ENCODE data around the gene UPF1. TPM values are rescaled to one million over a fixed set of nuclear protein-coding genes. Genes with fewer than 3 reads are reported as not detected.

Gene UPF1
- polyA plus RNA-seq, 3 donors: 2.6 to 43.7 (median 3.2) TPM

DNA sequence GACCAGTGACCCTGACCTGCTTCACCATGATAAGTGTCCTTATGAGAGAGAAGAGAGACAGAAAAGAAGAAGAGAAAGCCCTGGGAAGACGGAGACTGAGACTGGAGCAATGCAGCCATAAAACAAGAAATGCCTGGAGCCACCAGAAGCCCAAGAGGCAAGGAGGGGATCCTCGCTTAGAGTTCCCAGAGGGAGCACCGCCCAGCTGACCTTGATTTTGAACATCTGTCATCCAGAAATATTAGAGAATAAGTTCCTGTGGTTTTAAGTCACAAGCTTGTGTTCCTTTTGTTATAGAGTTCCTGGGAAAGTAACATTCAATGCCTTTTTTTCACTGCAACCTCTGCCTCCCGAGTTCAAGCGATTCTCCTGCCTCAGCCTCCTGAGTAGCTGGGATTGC lies 44.0 kb downstream of the UPF1 start:
- 84% methylated on average over 3 of the region's 5 CpGs for WGBS (ENCODE audit: insufficient coverage)
- H3K79me2 ChIP-seq (ENCODE audit: insufficient read depth, low read length): no peaks in the 10 kb centered on the region
- Mint-ChIP-seq H3K27me3 (ENCODE audit: low read depth in 3 of 3) (peaks cover 11 to 21% (median 13%) of the 10 kb centered on the region in 3 donors), H3K36me3 (peaks cover 0 to 2% of the 10 kb centered on the region in 2 donors), H3K27ac (peak overlapping the region in 1 of 7 donors; percentile 16), H3K4me3 (no peak overlapping the region), H3K9me3 (peaks cover 1 to 8% (median 5%) of the 10 kb centered on the region in 7 donors), H3K4me1 (peaks cover 4% of the 10 kb centered on the region)
- DNase-seq: no peak
- no peaks in the 10 kb centered on the region for H4K20me1 ChIP-seq (ENCODE audit: insufficient read depth, low read length)
- intact Hi-C loops (cut with micrococcal nuclease): no loop called here
- H3K4me1 ChIP-seq (ENCODE audit: control insufficient read depth in 1 of 2, insufficient read depth in 2 of 2, low read length in 2 of 2): peaks cover 0 to under 1% of the 10 kb centered on the region in 2 donors
- H3K9me3 ChIP-seq (replicated peaks in 1 of 2; ENCODE audit: control insufficient read depth in 1 of 2, insufficient read depth in 1 of 2, low read length in 2 of 2): no peaks in the 10 kb centered on the region
- no peak overlapping the region for H3K27ac ChIP-seq (ENCODE audit: low read depth in 1 of 2, low read length in 2 of 2)
- H3K9ac ChIP-seq (ENCODE audit: insufficient read depth, low read length, poor library complexity, severe bottlenecking): no peak overlapping the region
- no peak overlapping the region for H3K4me2 ChIP-seq (replicated peaks; ENCODE audit: extremely low read depth, low read length, poor library complexity, severe bottlenecking)
- no peak overlapping the region for H2AFZ ChIP-seq (ENCODE audit: insufficient read depth, low read depth, low read length, poor library complexity, severe bottlenecking)
- no peak overlapping the region for H3K4me3 ChIP-seq (replicated peaks in 1 of 3; ENCODE audit: low read depth in 2 of 3, low read length in 3 of 3)
- no peak for TF ChIP-seq CTCF (IDR thresholded peaks at IDR 0.05)
- H3K27me3 ChIP-seq (ENCODE audit: control insufficient read depth in 2 of 2, insufficient read depth in 2 of 2, low read length in 2 of 2): peaks cover 0 to 7% of the 10 kb centered on the region in 2 donors
- no peaks in the 10 kb centered on the region for H3K36me3 ChIP-seq (replicated peaks in 1 of 2; ENCODE audit: control insufficient read depth in 1 of 2, insufficient read depth in 2 of 2, low read length in 2 of 2)

GRCh38 chr19:18876865-18877264 lies 45.1 kb downstream of the UPF1 start:
- no peak overlapping the region for H3K4me2 ChIP-seq (replicated peaks; ENCODE audit: extremely low read depth, low read length, poor library complexity, severe bottlenecking)
- no peak overlapping the region for H3K4me3 Mint-ChIP-seq
- no peak overlapping the region for H2AFZ ChIP-seq (ENCODE audit: insufficient read depth, low read depth, low read length, poor library complexity, severe bottlenecking)
- TF ChIP-seq CTCF (IDR thresholded peaks at IDR 0.05): no peak
- peaks cover 1 to 8% (median 6%) of the 10 kb centered on the region in 7 donors for H3K9me3 Mint-ChIP-seq
- H3K9me3 ChIP-seq (replicated peaks in 1 of 2; ENCODE audit: control insufficient read depth in 1 of 2, insufficient read depth in 1 of 2, low read length in 2 of 2): no peaks in the 10 kb centered on the region
- H3K27me3 Mint-ChIP-seq (ENCODE audit: low read depth in 3 of 3): peaks cover 3 to 12% (median 5%) of the 10 kb centered on the region in 3 donors
- no peak overlapping the region for H3K9ac ChIP-seq (ENCODE audit: insufficient read depth, low read length, poor library complexity, severe bottlenecking)
- no peaks in the 10 kb centered on the region for H3K36me3 ChIP-seq (replicated peaks in 1 of 2; ENCODE audit: control insufficient read depth in 1 of 2, insufficient read depth in 2 of 2, low read length in 2 of 2)
- peaks cover 2% of the 10 kb centered on the region for H3K4me1 Mint-ChIP-seq
- H3K27me3 ChIP-seq (ENCODE audit: control insufficient read depth in 2 of 2, insufficient read depth in 2 of 2, low read length in 2 of 2): no peaks in the 10 kb centered on the region
- H4K20me1 ChIP-seq (ENCODE audit: insufficient read depth, low read length): no peaks in the 10 kb centered on the region
- no peaks in the 10 kb centered on the region for H3K79me2 ChIP-seq (ENCODE audit: insufficient read depth, low read length)
- H3K4me1 ChIP-seq (ENCODE audit: control insufficient read depth in 1 of 2, insufficient read depth in 2 of 2, low read length in 2 of 2): no peaks in the 10 kb centered on the region
- no peak overlapping the region for H3K27ac Mint-ChIP-seq
- WGBS (ENCODE audit: insufficient coverage): over 99% methylated on average over 7 of the region's 7 CpGs
- no peak overlapping the region for H3K27ac ChIP-seq (ENCODE audit: low read depth in 1 of 2, low read length in 2 of 2)
- no peaks in the 10 kb centered on the region for H3K36me3 Mint-ChIP-seq
- DNase-seq: no peak
- intact Hi-C loops (cut with micrococcal nuclease): no loop called here
- no peak overlapping the region for H3K4me3 ChIP-seq (replicated peaks in 1 of 3; ENCODE audit: low read depth in 2 of 3, low read length in 3 of 3)

Data from CD14-positive monocyte (primary cell).